Sciatic nerve (tissue), 2 donors: ENCODE results near the gene WNT8B. TPM values are rescaled to one million over a fixed set of nuclear protein-coding genes. Genes with fewer than 3 reads are reported as not detected.

Experiments
- ATAC-seq: fragments of 200-7000 bp; cut with Tn5 transposase; one replicate; pipeline ENCODE4 v1.9.1; 2020; ENCODE audit warnings: mild to moderate bottlenecking, moderate library complexity
- DNase-seq: peaks from one replicate; pipeline ENCODE4 v3.0.0-alpha.2; 2020; ENCODE audit warnings: low spot score
- intact Hi-C: fragments of 100-400 bp; cut with DNase I; formaldehyde crosslinking; loops from one replicate; pipeline ENCODE4 v1.14.2; 2022
- total RNA-seq: library from RNA; stranded (reverse); fragmentation: NEBNext Ultra II Directional; extraction: Animal tissue kit (Norgen Biotek cat#: 25700); gene quantifications from one replicate; pipeline ENCODE4 v1.2.1, GENCODE V29; 2021
- donor health status: DM: no; HTN: no; CAD: no.
- donor health status: DM: no; HTN: no; CAD: no.

The WNT8B gene
- not detected for total RNA-seq

- intact Hi-C loops: no loop called here
- no peak for ATAC-seq
These were observed at the start of gene WNT8B for GRCh38 chr10:100462709-100463108. WNT8B (plus strand) TSS chr10:100463009; CDS start chr10:100463169, 160 bp downstream.

GRCh38 chr10:100413173-100413572 is 49.6 kb upstream of the WNT8B start:
- intact Hi-C loops: no loop called here
- DNase-seq (no peak), ATAC-seq (peak; percentile 36)

More at GRCh38 chr10:100462709-100463108, at the start of gene WNT8B:
- DNase-seq: no peak

- intact Hi-C loops: no loop called here
- DNase-seq (no peak), ATAC-seq (no peak)
These were observed 42.8 kb upstream of the WNT8B start for GRCh38 chr10:100419911-100420449.

DNA sequence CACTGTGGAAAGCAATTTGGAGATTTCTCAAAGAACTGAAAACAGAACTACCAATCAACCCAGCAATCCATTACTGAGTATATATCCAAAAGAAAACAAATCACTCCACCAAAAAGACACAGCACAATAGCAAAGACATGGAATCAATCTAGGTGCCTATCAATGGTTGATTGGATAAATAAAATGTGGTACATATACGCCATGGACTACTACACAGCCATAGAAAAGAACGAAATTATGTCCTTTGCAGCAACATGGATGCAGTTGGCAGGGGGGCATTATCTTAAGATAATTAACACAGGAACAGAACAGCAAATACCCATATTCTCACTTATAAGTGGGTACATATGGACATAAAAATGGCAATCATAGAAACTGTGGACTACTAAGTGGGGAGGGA is 35.4 kb upstream of the WNT8B start:
- ATAC-seq (no peak), DNase-seq (no peak)
- intact Hi-C loops: no loop called here

- intact Hi-C loops: loop anchor here (5.0 to 10.0 kb wide), 2 partner anchors 81 to 91 kb away; partner anchors contain the start of gene SEC31B
- peak; percentile 95 for ATAC-seq
These were observed 29.3 kb upstream of the WNT8B start for GRCh38 chr10:100433253-100434240.

DNA sequence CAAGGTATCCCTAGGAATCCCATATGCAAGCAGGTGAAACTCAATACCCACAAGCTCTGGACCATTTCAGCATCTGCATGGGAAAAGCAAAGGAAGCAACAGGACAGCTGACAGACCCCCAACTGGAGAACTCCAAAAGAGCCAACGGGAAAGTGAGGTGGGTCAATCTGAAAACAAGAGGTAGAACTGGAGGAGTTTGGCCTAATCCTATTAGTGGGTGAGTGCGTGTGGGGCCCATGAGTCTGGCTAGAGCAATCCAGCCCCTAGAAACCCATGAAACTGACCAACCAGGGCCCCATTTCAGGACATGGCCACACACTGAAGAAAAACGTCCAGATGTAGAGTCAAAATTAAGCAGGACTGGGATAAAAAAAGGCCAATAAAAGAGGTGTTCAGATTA is 26.6 kb upstream of the WNT8B start:
- no peak for DNase-seq
- no peak for ATAC-seq
- intact Hi-C loops: loop anchor here (10.0 kb wide), 1 partner anchor 79 kb away; the partner anchor contains the start of gene SEC31B

More at GRCh38 chr10:100433253-100434240, 29.3 kb upstream of the WNT8B start:
- DNase-seq: peak; percentile 97

GRCh38 chr10:100438674-100439315 is 24.0 kb upstream of the WNT8B start:
- ATAC-seq (no peak), DNase-seq (no peak)
- intact Hi-C loops: loop anchor here (10.0 kb wide), 1 partner anchor 76 kb away; the partner anchor contains the start of gene SEC31B

DNA sequence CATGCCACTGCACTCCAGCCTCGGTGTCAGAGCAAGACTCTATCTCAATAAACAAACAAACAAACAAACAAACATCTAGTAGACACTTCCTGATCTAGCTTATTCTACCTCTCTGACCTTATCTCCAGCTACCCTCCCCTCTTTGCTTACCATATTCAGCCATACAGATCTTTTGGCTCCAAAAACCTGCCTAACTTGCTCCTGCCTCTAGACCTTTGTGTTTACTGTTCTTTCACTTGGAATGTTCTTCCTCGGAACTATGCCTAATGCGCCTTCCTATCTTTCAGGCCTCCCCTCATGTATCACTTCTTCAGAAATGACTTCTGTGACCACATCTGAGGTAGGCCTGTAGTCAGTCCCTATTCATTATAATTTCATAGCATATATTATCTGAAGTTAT is 20.3 kb upstream of the WNT8B start:
- ATAC-seq (no peak), DNase-seq (no peak)
- intact Hi-C loops: no loop called here

GRCh38 chr10:100446130-100446761 is 16.6 kb upstream of the WNT8B start:
- intact Hi-C loops: no loop called here
- no peak for ATAC-seq

GRCh38 chr10:100447663-100448062 is 15.1 kb upstream of the WNT8B start:
- intact Hi-C loops: no loop called here
- ATAC-seq (no peak), DNase-seq (no peak)

More at GRCh38 chr10:100446130-100446761, 16.6 kb upstream of the WNT8B start:
- no peak for DNase-seq

- ATAC-seq: peak; percentile 39
- no peak for DNase-seq
- intact Hi-C loops: no loop called here
These were observed 13.9 kb upstream of the WNT8B start for GRCh38 chr10:100448951-100449350.

DNA sequence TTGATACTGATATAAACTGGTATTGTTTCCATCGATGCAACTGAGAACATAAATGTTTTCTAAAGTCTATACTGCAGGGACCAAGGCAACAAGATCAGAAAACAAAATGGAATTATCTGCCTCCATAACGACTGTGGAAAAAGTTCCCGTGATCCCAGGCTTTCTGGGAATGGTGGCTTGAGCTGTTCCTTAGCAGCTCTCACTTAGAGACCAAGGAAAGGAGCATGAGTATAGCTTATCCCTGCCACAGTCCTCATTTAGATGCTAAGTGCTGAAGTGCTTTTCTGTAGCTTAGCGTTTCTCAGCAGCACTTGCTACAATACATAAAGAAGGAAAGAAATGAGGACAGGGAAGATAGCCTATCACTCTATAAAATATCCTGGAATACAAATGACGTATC is 5.5 kb downstream of the WNT8B start:
- intact Hi-C loops: no loop called here
- ATAC-seq: no peak
- no peak for DNase-seq

- intact Hi-C loops: no loop called here
- no peak for ATAC-seq
- DNase-seq: no peak
These were observed 6.2 kb downstream of the WNT8B start for GRCh38 chr10:100468978-100469377.

- intact Hi-C loops: no loop called here
- DNase-seq: no peak
These were observed 6.9 kb downstream of the WNT8B start for GRCh38 chr10:100469756-100470155.

DNA sequence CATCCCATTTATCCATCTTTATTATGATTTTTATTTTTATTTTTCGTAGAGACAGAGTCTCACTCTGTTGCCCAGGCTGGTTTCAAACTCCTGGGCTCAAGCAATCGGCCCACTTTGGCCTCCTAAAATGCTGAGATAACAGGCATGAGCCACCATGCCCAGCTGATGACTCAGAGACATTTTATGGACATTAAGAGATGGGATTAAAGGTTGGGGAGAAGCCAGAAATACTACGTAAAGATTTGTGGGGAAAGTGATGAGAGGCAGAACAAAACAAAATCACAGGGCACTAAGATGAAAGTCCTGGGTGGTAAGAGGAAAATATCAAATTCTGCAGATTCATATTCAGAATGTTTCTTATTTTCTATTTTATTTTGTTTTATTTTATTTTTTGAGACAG is 7.6 kb downstream of the WNT8B start:
- ATAC-seq (no peak), DNase-seq (no peak)
- intact Hi-C loops: no loop called here

More at GRCh38 chr10:100469756-100470155, 6.9 kb downstream of the WNT8B start:
- ATAC-seq: no peak

GRCh38 chr10:100477970-100478369 is 15.2 kb downstream of the WNT8B start:
- no peak for ATAC-seq
- intact Hi-C loops: no loop called here
- DNase-seq: no peak

DNA sequence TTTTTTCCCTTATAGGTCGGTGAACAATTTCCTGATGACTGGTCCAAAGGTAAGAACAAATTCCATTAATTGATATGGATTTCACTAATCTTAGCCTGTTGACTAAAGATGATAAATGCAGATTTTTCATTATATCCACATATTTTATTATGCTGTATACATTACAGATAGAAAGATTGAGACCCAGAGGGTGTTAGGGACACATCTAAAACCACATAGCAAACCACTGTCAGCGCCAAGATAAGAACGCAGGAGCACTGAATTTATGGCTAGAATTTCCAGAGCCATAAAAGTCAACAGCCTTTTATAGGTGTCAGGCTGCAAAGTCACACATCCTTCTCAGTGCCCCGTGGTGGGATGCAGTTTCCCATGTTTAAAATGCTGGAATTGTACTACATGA is 16.2 kb downstream of the WNT8B start:
- ATAC-seq (no peak), DNase-seq (no peak)
- intact Hi-C loops: no loop called here

DNA sequence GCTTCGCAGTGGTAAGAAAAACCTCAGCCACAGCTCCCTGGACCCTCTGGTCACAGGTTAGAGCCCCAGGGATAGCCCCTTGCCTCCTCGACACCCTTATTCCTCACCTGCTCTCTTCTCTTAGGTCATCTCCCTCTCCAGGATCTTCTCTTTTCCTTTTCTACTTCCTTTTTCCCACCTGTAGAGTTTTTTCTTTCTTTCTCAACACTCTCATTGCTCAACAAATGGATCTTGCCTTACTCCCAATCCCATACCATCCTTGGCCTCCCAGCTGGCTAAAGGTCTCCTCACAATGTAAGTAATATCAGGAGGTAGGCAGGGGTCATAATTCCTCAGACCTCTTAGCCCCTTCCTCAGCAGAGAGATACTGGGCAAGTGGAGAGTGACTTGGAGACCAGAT is 17.2 kb downstream of the WNT8B start:
- intact Hi-C loops: no loop called here
- DNase-seq (no peak), ATAC-seq (no peak)

DNA sequence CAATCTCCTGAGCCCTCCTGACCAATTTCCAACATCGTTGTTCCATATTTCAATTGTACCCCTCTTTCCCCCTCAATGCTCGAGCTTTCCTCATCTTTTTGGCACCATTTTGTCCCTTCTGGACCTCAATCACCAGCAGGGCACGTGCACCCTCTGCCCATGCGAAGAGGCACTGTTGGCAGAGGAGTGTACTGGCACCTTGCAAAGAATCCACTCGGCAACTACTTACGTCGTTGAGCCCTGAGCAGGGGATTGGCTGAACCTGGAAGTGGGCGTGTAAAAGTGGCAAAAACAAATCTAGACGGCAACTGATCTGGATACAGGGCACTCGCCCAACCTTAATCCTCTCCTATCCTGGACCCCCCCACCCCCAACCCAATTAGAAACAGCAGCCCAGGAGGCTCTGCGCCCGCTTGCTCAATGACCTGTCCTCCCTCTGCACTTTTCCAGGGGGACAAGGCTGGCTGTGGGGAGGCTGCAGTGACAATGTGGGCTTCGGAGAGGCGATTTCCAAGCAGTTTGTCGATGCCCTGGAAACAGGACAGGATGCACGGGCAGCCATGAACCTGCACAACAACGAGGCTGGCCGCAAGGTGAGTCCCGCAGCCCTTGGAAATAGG is 18.8 kb downstream of the WNT8B start:
- intact Hi-C loops: no loop called here
- peak; percentile 98 for ATAC-seq
- DNase-seq: peak; percentile 84
